HAP-1 (cell line): Measurements from ENCODE around the gene FGD1.
"Not testable (repeated sequence)": the region's sequence is repeated elsewhere in the genome, so short reads cannot be mapped to it uniquely, and the experiment has no call there.

Source experiments
- DNase-seq, 2 experiments: peaks; one replicate each; pipeline ENCODE4 v3.0.0-alpha.2; 2016 to 2020; ENCODE audit warnings: low spot score in 2 of 2
- H3K27me3 ChIP-seq: fragments of 250-450 bp; sonication (Bioruptor Pico); 2 replicates; pipeline ENCODE4 v1.5.1; 2020; ENCODE audit warnings: low read depth, mild to moderate bottlenecking, moderate library complexity
- H3K36me3 ChIP-seq: fragments of 250-450 bp; sonication (Bioruptor Pico); replicated peaks from 2 replicates; pipeline ENCODE4 v1.5.1; 2020; ENCODE audit warnings: mild to moderate bottlenecking
- H3K4me1 ChIP-seq: fragments of 250-450 bp; sonication (Bioruptor Pico); 2 replicates; pipeline ENCODE4 v1.5.1; 2020; ENCODE audit warnings: mild to moderate bottlenecking
- H3K4me3 ChIP-seq: fragments of 250-450 bp; sonication (Bioruptor Pico); 2 replicates; pipeline ENCODE4 v1.5.1; 2020; ENCODE audit warnings: mild to moderate bottlenecking, moderate library complexity
- H3K9me3 ChIP-seq: fragments of 250-450 bp; sonication (Bioruptor Pico); 2 replicates; pipeline ENCODE4 v1.5.1; 2020; ENCODE audit warnings: mild to moderate bottlenecking, moderate library complexity
- in situ Hi-C: fragments of 300-500 bp; cut with MboI; formaldehyde crosslinking; loops from 3 replicates; pipeline ENCODE4 v1.14.3; 2020; ENCODE audit warnings: low sequenced_read_pairs, inconsistent platforms, mixed read lengths

Gene FGD1

GRCh38 chrX:54495814-54496516 is at the start of gene FGD1:
Gene FGD1, minus strand, starts transcription at chrX:54496234. Its CDS starts 802 bp downstream, at chrX:54495432.
- Histone ChIP-seq H3K27me3 (no peaks in the 10 kb centered on the region), H3K4me3 (peak within 1 kb of the TSS; percentile 56), H3K36me3 (no peaks in the 10 kb centered on the region), H3K9me3 (no peaks in the 10 kb centered on the region), H3K4me1 (peaks cover 19% of the 10 kb centered on the region)
- in situ Hi-C loops = loop anchor here (25.0 kb wide), 1 partner anchor 109 kb away; no protein-coding TSS in a partner anchor
- DNase-seq = peak; percentile 80 to 92

DNA sequence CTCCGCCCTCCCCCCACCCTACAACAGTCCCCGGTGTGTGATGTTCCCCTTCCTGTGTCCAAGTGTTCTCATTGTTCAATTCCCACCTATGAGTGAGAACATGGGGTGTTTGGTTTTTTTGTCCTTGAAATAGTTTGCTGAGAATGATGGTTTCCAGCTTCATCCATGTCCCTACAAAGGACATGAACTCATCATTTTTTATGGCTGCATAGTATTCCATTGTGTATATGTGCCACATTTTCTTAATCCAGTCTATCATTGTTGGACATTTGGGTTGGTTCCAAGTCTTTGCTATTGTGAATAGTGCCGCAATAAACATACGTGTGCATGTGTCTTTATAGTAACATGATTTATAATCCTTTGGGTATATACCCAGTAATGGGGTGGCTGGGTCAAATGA is 46.2 kb upstream of the FGD1 start:
- H3K9me3 ChIP-seq, H3K27me3 ChIP-seq, DNase-seq, in situ Hi-C loops, H3K4me3 ChIP-seq, H3K4me1 ChIP-seq: not testable (repeated sequence)
- peaks cover 92% of the 10 kb centered on the region for H3K36me3 ChIP-seq

DNA sequence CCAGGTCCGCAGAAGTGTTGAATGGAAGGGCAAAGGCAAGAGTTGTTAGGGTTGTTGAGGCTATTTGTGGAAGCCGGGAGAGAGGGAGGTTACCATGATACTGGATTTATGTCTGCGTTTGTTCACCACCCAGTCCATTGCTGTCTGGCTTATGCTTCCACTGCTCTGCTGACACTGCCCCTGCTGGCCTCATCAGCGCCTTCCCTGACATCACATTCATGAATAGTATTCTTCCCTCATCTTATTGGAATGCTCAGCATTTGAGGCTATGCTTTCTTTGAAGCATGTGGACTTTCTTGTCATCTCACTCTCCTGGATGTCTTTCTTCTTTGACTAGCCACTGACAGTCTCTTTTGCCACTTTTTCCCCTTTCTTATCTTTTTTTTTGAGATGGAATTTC is 44.3 kb upstream of the FGD1 start:
- no peak for DNase-seq
- in situ Hi-C loops = no loop called here
- no peaks in the 10 kb centered on the region for H3K4me1 ChIP-seq
- no peaks in the 10 kb centered on the region for H3K27me3 ChIP-seq
- no peaks in the 10 kb centered on the region for H3K9me3 ChIP-seq
- peaks cover 88% of the 10 kb centered on the region for H3K36me3 ChIP-seq
- no peak overlapping the region for H3K4me3 ChIP-seq

GRCh38 chrX:54534271-54534670 is 38.2 kb upstream of the FGD1 start:
- Histone ChIP-seq H3K27me3 (no peaks in the 10 kb centered on the region), H3K4me3 (no peak overlapping the region), H3K4me1 (peaks cover 23% of the 10 kb centered on the region), H3K36me3 (peaks cover 76% of the 10 kb centered on the region), H3K9me3 (peaks cover 1% of the 10 kb centered on the region)
- DNase-seq = no peak
- in situ Hi-C loops = no loop called here

DNA sequence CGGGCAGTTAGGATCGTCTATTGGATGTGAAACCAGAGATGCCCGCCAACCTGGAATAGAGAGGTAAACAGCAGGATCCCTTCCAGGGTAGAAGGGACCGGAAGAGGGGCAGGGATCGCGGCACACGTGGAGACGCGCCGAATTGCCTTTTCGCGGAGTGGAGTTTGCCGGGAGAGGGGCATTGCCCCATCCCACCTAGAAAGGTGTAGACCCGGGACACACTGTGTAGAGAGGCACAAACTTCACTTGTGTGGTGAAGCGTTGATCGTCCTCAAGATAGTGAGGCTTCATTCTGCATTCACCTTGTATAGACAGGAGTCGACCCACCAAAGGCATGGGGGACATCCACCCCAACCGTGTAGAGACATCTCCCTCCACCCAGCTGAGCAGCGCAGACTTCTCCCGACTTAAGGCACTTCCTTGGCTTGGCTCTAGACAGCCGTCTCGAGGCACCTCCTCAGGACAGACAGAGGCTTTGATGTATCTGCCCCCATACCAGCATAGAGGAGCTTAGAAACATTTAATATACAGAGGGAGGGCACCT is 34.4 kb upstream of the FGD1 start:
- in situ Hi-C loops = no loop called here
- Histone ChIP-seq H3K27me3 (no peaks in the 10 kb centered on the region), H3K4me3 (peak overlapping the region; percentile 82), H3K4me1 (peaks cover 24% of the 10 kb centered on the region), H3K9me3 (peaks cover 7% of the 10 kb centered on the region), H3K36me3 (peaks cover 43% of the 10 kb centered on the region)
- peak in 1 of 2 experiments; percentile 14 for DNase-seq

DNA sequence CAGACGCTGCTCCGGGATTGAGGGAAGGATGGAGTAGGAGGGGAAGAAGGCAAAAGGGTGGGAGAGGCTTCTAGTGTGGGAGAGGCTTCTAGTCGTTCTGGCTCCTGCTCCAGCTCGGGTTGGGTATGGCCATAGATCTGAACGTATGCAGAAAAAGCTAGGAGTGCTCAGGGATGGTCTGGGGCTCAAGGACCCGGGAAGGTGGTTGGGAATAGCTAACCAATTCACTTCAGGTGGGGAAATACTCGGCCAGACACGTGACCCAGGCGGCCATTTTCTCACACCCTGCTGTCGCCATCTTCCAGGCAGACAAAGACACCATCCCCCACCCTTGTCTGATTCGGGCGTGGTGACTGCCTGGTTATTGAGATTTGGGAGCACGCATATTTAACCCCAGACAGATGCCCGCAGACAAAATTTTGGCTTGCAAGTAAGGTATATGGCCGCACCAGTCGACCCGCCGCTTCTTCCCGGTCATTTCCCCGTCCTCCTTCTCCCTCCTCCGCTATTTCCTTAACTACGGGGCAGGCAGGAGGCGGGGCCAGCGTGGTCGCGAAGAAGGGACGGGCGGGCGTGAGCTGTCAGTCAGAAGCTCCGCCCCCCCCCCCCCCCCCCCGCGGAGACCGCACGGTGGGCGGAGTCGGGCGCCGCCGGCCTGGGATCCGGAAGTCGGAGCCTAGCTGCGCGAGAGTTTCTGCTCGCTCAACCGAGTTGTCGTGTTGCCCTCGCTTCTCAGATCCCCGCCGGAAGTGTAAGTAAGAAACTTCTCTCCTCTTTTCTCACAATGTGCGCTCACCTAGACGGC is 33.7 kb upstream of the FGD1 start, which contains the start of gene GNL3L:
Gene GNL3L, plus strand, starts transcription at position 668 of the 805 bp plus-strand sequence. CDS start 2,348 bp downstream, outside the sequence.
- peak; percentile 91 to 95 for DNase-seq
- Histone ChIP-seq H3K9me3 (peaks cover 7% of the 10 kb centered on the region), H3K27me3 (no peaks in the 10 kb centered on the region), H3K36me3 (peaks cover 40% of the 10 kb centered on the region), H3K4me3 (peak within 1 kb of the TSS; percentile 82), H3K4me1 (peaks cover 24% of the 10 kb centered on the region)
- in situ Hi-C loops = no loop called here

DNA sequence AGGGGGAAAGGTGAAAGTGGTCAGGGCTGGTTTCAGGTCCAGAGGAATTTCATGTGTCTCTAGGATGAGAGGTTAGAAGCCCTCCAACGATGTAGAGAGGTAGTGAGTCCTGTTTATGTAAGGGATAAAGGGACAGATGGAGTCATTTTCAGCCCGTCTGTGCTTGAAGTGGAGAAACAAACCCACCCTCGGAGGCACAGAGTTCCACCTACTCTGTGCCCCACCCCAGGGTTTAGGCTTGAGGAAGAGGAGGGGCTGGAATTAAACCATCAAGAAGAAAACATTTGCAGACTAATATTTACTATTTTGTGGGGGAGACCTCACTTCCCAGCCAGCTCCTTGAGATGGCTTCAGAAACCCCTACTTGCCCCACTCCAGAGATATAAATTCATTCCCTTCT is 33.1 kb upstream of the FGD1 start:
- in situ Hi-C loops = no loop called here
- Histone ChIP-seq H3K36me3 (peaks cover 36% of the 10 kb centered on the region), H3K9me3 (peaks cover 7% of the 10 kb centered on the region), H3K4me3 (no peak overlapping the region), H3K27me3 (no peaks in the 10 kb centered on the region), H3K4me1 (peaks cover 22% of the 10 kb centered on the region)
- no peak for DNase-seq

DNA sequence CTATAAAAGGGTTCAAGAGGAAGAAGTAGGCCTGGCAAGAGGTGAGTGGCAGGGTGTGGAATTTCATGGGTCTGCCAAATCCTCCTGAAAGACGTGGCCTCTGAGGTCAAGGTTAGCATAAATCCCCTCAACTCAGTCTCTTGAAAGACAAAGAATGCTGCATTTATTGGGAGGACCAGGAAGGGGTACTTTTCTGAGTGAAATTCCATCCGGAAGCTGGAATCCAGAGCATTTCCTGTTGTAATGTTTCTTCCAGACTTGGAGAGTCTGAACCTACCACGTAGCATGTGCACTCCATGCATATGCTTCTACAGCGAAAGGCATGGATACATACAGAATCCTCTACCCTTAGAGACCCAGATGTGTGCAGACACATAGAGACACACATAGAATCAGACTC is 13.4 kb upstream of the FGD1 start:
- Histone ChIP-seq H3K4me1 (peaks cover 8% of the 10 kb centered on the region; the same call in 1 of the 2 replicates), H3K9me3 (peaks cover 6% of the 10 kb centered on the region), H3K4me3 (no peak overlapping the region), H3K27me3 (no peaks in the 10 kb centered on the region), H3K36me3 (no peaks in the 10 kb centered on the region)
- DNase-seq = peak; percentile 24 to 29
- in situ Hi-C loops = no loop called here

DNA sequence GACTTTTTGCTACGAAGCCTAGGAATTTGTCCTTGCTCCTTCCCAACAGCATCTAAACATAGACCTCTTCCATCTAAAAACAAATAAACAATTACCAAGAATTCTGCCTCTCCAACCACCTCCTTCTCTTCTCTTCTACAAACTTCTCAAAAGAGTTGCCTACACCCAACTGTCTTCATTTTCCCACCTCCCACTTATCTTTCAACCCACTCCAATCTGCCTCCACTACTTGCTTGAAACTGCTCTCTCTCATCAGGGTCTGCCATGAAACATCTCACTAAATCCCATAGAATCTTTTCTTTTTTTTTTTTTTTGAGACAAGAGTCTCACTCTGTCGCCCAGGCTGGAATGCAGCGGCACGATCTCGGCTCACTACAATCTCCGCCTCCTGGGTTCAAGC is 902 bp upstream of the FGD1 start:
- Histone ChIP-seq H3K36me3 (no peaks in the 10 kb centered on the region), H3K4me3 (no peak overlapping the region), H3K9me3 (no peaks in the 10 kb centered on the region), H3K4me1 (peaks cover 19% of the 10 kb centered on the region), H3K27me3 (no peaks in the 10 kb centered on the region)
- in situ Hi-C loops = loop anchor here (25.0 kb wide), 1 partner anchor 110 kb away; no protein-coding TSS in a partner anchor
- no peak for DNase-seq

GRCh38 chrX:54496517-54496852 is 451 bp upstream of the FGD1 start:
- peak overlapping the region; percentile 56 for H3K4me3 ChIP-seq
- no peaks in the 10 kb centered on the region for H3K9me3 ChIP-seq
- H3K4me1 ChIP-seq = peaks cover 19% of the 10 kb centered on the region
- in situ Hi-C loops = loop anchor here (25.0 kb wide), 1 partner anchor 109 kb away; no protein-coding TSS in a partner anchor
- H3K27me3 ChIP-seq = no peaks in the 10 kb centered on the region
- no peaks in the 10 kb centered on the region for H3K36me3 ChIP-seq
- DNase-seq = no peak

DNA sequence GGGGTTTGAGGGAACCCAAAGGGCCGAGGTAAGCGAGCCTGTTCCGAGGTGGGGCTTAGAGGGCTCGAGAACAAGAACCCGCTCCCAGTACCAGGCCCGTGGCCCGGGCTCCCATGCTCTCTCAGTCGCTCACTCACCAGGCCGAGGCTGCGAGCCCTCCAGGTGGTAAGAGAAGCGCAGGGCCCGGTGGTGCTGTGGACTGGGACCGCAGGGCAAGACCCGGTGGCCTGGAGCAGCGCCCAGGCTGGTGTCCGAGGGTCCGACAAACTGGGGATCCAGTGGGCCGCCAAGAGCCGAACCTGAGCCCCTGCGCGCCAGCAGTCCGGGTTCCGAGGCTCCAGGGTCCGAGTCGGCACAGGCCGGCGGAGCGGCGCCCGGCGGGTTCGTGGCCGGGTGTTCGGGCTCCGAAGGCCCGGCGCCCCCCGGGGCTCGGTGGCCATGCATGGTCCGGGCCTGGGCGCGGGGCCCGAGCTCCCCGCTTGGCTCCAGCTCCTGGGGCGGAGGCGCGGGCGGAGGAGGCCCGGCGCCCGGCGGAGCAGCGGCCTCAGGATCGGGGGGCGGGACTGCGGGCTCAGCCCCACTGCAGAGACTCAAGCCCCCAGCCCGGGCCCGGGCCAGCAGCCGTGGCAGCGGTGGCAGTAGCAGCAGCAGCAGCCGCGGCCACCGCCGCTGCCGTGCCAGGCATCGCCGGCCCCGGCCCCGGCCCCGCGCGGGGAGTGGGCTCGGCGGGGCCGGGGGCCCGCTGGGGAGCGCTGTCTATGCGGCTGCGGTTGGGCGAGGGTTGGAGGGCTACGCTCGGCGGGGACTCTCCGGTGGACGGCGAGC is 833 bp downstream of the FGD1 start:
- in situ Hi-C loops = loop anchor here (25.0 kb wide), 1 partner anchor 108 kb away; no protein-coding TSS in a partner anchor

GRCh38 chrX:54494166-54494988 is 1.7 kb downstream of the FGD1 start:
- in situ Hi-C loops = loop anchor here (25.0 kb wide), 1 partner anchor 107 kb away; no protein-coding TSS in a partner anchor
- DNase-seq = no peak
- H3K4me1 ChIP-seq = peaks cover 19% of the 10 kb centered on the region
- H3K9me3 ChIP-seq = peaks cover 3% of the 10 kb centered on the region; the same call in 1 of the 2 replicates
- peak overlapping the region; percentile 56 for H3K4me3 ChIP-seq
- H3K27me3 ChIP-seq = no peaks in the 10 kb centered on the region
- H3K36me3 ChIP-seq = no peaks in the 10 kb centered on the region

More for the DNA sequence above, 833 bp downstream of the FGD1 start:
- Histone ChIP-seq H3K9me3 (0 out of 2 replicates have a peak, but pooled peaks cover 3% of the 10 kb centered on the region), H3K4me1 (peaks cover 19% of the 10 kb centered on the region), H3K36me3 (no peaks in the 10 kb centered on the region), H3K4me3 (peak overlapping the region; percentile 56), H3K27me3 (no peaks in the 10 kb centered on the region)
- DNase-seq = peak in 1 of 2 experiments; percentile 52
